SK-N-SH treated with all-trans-retinoic acid at 6 μM for 48 hours (cell line): ENCODE data around the gene POLR3K.

ENCODE experiments used
- ARNTL ChIP-seq: fragments of 450-650 bp; formaldehyde crosslinking; IDR thresholded peaks from 2 replicates; pipeline ENCODE4 v1.5.0; 2020; ENCODE audit warnings: low read depth, mild to moderate bottlenecking, moderate library complexity, borderline replicate concordance
- GLIS3 ChIP-seq: fragments of 250-450 bp; sonication (Bioruptor Pico); IDR thresholded peaks from 2 replicates; pipeline ENCODE4 v1.5.0; 2020; ENCODE audit warnings: mild to moderate bottlenecking, moderate library complexity
- PPARA ChIP-seq: fragments of 250-450 bp; sonication (Bioruptor Pico); IDR thresholded peaks from 2 replicates; pipeline ENCODE4 v1.5.0; 2020; ENCODE audit warnings: mild to moderate bottlenecking, borderline replicate concordance
- TCF4 ChIP-seq: fragments of 250-450 bp; sonication (Bioruptor Pico); IDR thresholded peaks from 2 replicates; pipeline ENCODE4 v1.8.0; 2021; ENCODE audit warnings: mild to moderate bottlenecking, moderate library complexity, borderline replicate concordance
- ZFP3 ChIP-seq: fragments of 250-450 bp; sonication (Bioruptor Pico); IDR thresholded peaks from 2 replicates; pipeline ENCODE4 v1.5.0; 2020; ENCODE audit warnings: mild to moderate bottlenecking, moderate library complexity
- ZNF70 ChIP-seq: fragments of 450-650 bp; formaldehyde crosslinking; IDR thresholded peaks from 2 replicates; pipeline ENCODE4 v1.5.0; 2020; ENCODE audit warnings: mild to moderate bottlenecking, moderate library complexity
- TF ChIP-seq, protein P1 (sequence below): fragments of 250-450 bp; sonication (Bioruptor Pico); IDR thresholded peaks from 2 replicates; pipeline ENCODE4 v1.5.1; 2020; ENCODE audit warnings: low read depth, mild to moderate bottlenecking, moderate library complexity
- TF ChIP-seq, protein P2 (sequence below): fragments of 250-450 bp; sonication (Bioruptor Pico); IDR thresholded peaks from 2 replicates; pipeline ENCODE4 v1.8.0; 2020; ENCODE audit warnings: mild to moderate bottlenecking, moderate library complexity, borderline replicate concordance

DNA sequence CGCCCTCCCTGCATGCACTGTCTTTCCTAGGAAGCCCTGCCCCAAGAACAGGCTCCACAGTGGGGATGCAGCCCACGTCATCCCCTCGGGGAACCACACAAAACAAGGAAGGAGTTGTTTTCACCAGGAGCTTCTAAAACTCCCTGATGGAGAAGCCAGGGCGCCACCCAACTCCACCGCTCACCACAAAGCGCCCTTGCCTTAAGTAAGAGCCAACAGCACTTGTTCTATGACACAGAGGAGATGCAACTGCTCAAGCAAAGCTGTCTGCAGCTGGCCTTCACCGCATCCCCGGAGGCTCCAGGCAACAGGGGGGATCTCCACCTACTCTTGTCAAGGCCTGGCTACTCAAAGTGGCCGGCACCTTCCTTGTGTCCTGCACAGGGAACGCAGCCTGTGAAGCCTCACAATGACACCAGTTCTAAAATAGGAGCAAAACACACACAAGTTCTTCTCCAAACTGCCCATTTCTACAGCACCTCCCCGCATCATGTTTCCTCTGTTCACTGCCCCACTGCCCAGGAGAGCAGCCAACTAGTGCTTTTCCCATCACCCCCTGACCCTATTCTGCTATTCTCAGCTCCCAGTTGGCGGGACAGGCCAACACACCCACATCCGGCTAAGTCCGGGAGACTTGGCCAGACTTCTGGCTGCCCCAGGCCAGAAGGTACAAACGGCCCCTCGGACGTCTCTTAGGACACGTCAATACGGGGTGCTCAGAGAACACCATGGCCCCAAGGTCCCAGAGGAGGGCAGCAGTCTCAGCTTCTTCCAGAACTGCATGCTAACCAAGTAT is 48.9 kb upstream of the POLR3K start:
- TF ChIP-seq ZFP3 (no peak), ZNF70 (CRISPR knock-in tag) (no peak), ARNTL (CRISPR knock-in tag) (no peak), PPARA (CRISPR knock-in tag) (no peak), TCF4 (CRISPR knock-in tag) (no peak), GLIS3 (no peak)
- TF ChIP-seq, protein P1, sequence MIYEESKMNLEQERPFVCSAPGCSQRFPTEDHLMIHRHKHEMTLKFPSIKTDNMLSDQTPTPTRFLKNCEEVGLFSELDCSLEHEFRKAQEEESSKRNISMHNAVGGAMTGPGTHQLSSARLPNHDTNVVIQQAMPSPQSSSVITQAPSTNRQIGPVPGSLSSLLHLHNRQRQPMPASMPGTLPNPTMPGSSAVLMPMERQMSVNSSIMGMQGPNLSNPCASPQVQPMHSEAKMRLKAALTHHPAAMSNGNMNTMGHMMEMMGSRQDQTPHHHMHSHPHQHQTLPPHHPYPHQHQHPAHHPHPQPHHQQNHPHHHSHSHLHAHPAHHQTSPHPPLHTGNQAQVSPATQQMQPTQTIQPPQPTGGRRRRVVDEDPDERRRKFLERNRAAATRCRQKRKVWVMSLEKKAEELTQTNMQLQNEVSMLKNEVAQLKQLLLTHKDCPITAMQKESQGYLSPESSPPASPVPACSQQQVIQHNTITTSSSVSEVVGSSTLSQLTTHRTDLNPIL = no peak
- TF ChIP-seq, protein P2, sequence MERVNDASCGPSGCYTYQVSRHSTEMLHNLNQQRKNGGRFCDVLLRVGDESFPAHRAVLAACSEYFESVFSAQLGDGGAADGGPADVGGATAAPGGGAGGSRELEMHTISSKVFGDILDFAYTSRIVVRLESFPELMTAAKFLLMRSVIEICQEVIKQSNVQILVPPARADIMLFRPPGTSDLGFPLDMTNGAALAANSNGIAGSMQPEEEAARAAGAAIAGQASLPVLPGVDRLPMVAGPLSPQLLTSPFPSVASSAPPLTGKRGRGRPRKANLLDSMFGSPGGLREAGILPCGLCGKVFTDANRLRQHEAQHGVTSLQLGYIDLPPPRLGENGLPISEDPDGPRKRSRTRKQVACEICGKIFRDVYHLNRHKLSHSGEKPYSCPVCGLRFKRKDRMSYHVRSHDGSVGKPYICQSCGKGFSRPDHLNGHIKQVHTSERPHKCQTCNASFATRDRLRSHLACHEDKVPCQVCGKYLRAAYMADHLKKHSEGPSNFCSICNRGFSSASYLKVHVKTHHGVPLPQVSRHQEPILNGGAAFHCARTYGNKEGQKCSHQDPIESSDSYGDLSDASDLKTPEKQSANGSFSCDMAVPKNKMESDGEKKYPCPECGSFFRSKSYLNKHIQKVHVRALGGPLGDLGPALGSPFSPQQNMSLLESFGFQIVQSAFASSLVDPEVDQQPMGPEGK (CRISPR knock-in tag) = no peak
